Tibial nerve (tissue), 4 donors: ENCODE data around the gene WDR1.

ENCODE experiments used
- CTCF ChIP-seq, 5 experiments: fragments of 200-600 bp in 3 of 5; fragments of 450-650 bp in 2 of 5; sonication (generic) in 3 of 5; IDR thresholded peaks; one replicate each; pipeline ENCODE4 v1.5.1; 2016 to 2019; ENCODE audit warnings: antibody characterized with exemption in 5 of 5, mild to moderate bottlenecking in 3 of 5, moderate library complexity in 2 of 5
- EP300 ChIP-seq, 2 donors: sonication (generic); formaldehyde crosslinking; IDR thresholded peaks; one replicate each; pipeline ENCODE4 v1.6.1; 2017; ENCODE audit warnings: antibody characterized with exemption in 2 of 2, mild to moderate bottlenecking in 1 of 2

- TF ChIP-seq CTCF (IDR thresholded peaks at IDR 0.05) (no peak), EP300 (IDR thresholded peaks at IDR 0.05) (no peak)
Observed at GRCh38 chr4:10069075-10069642, 47.4 kb downstream of the WDR1 start.
